ENCODE measurements around the gene MPIG6B. TPM values are rescaled to one million over a fixed set of nuclear protein-coding genes. Genes with fewer than 3 reads are reported as not detected.
A peak's percentile ranks its signal among the peaks of the same experiment; 100 is the strongest.
"Not testable (repeated sequence)": the region's sequence is repeated elsewhere in the genome, so short reads cannot be mapped to it uniquely, and the experiment has no call there.

The MPIG6B gene
- total RNA-seq, 4 donors from 2014 or later: 1.6 to 4.6 (median 4.5) TPM

DNA sequence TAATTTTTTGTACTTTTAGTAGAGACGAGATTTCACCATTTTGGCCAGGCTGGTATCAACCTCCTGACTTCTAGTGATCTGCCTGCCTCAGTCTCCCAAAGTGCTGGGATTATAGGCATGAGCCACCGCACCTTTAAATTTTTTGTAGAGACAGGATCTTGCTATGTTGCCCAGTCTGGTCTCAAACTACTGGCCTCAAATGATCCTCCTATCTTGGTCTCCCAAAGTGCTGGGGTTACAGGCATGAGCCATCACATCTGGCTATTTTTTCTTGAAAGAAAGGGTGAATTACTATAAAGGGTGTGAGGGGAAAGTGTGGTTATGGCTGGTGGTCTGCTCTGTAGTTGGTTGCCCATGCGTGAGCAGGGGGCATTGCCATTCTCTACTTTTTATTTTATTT lies 14.9 kb upstream of the MPIG6B start:
- no peak for DNase-seq (ENCODE audit: low spot score in 2 of 2)
- no peak overlapping the region for H3K4me3 ChIP-seq
- H3K9me3 ChIP-seq: no peaks in the 10 kb centered on the region
- peaks cover 33% of the 10 kb centered on the region for H3K4me1 ChIP-seq
- no peaks in the 10 kb centered on the region for H3K36me3 ChIP-seq
- no peaks in the 10 kb centered on the region for H3K27me3 ChIP-seq
- TF ChIP-seq POLR2A (IDR thresholded peaks at IDR 0.05) (no peak), POLR2AphosphoS5 (IDR thresholded peaks at IDR 0.05) (no peak), EP300 (IDR thresholded peaks at IDR 0.05) (no peak)
- TF ChIP-seq, protein P1, sequence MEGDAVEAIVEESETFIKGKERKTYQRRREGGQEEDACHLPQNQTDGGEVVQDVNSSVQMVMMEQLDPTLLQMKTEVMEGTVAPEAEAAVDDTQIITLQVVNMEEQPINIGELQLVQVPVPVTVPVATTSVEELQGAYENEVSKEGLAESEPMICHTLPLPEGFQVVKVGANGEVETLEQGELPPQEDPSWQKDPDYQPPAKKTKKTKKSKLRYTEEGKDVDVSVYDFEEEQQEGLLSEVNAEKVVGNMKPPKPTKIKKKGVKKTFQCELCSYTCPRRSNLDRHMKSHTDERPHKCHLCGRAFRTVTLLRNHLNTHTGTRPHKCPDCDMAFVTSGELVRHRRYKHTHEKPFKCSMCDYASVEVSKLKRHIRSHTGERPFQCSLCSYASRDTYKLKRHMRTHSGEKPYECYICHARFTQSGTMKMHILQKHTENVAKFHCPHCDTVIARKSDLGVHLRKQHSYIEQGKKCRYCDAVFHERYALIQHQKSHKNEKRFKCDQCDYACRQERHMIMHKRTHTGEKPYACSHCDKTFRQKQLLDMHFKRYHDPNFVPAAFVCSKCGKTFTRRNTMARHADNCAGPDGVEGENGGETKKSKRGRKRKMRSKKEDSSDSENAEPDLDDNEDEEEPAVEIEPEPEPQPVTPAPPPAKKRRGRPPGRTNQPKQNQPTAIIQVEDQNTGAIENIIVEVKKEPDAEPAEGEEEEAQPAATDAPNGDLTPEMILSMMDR (IDR thresholded peaks at IDR 0.05): no peak
- no peak overlapping the region for H3K27ac ChIP-seq
- 97% methylated on average over 3 of the region's 3 CpGs for WGBS

DNA sequence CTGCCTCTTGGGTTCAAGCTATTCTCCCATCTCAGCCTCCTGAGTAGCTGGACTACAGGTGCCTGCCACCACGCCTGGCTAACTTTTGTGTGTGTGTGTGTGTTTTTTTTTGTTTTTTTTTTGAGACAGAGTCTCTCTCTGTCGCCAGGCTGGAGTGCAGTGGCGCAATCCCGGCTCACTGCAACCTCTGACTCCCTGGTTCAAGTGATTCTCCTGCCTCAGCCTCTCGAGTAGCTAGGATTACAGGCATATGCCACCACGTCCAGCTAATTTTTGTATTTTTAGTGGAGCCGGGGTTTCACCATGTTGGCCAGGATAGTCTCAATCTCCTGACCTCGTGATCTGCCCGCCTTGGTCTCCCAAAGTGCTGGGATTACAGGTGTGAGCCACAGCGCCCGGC lies 14.0 kb upstream of the MPIG6B start:
- not testable (repeated sequence) for H3K27me3 ChIP-seq; H3K36me3 ChIP-seq; H3K9me3 ChIP-seq; H3K4me3 ChIP-seq; H3K27ac ChIP-seq; DNase-seq (ENCODE audit: low spot score in 2 of 2)
- WGBS: 93% methylated on average over 11 of the region's 11 CpGs
- peaks cover 37% of the 10 kb centered on the region for H3K4me1 ChIP-seq

DNA sequence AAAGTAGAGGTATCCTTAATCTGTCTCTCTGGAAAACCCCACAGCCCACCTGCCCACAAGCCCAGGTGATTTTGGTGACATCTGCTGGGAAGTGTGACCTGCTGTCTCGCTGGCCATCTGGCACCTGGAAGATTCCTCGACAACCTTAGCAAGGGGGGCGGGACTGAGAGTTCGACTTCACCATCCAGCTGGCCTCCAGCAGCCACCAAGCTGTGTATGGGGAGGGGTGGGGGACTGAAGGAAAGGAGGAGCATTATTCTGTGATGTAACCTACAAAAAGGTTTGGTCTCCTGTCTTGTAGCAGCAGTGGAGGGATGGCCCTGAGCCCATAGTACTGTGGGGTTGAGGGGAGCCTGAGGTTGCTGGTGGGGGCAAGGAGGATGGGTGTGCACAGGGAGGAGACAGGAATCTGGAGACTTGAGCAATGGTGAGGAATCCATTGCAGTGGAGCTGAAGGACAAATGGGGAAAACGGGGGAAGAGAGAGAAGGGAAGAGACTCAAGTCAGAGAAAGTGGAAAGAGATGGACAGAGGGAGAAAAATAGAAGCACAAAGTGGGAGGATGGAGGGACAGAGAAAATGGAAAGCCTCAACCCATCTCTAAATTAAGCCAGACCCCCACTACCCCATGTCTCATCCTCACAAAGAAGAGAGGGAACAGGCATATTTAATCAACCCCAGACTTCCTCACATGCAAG lies 12.5 kb upstream of the MPIG6B start:
- 69% methylated on average over 4 of the region's 5 CpGs for WGBS
- H3K4me1 ChIP-seq: peaks cover 52% of the 10 kb centered on the region
- no peak for DNase-seq (ENCODE audit: low spot score in 2 of 2)

DNA sequence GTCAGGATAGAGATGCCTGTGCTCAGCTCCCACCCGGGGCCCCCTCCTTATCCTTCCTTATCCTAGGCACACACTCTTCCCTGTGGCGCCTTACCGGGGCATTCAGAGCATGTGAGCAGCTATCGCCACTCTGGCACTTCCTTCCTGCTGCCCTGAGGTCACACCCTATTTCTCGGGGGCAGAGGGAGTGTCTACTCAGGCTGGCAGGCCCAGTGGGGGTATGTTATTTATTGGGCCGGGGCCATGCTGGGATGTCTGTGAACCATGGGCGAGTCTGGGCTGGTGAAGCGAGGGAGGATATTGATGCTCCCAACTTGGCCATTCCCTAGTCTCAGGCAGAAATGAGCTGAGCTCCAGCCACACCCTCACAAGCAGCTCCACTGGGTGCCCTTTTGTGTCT lies 11.9 kb upstream of the MPIG6B start:
- Histone ChIP-seq H3K27me3 (no peaks in the 10 kb centered on the region), H3K4me3 (no peak overlapping the region), H3K9me3 (no peaks in the 10 kb centered on the region), H3K27ac (no peak overlapping the region), H3K4me1 (peaks cover 53% of the 10 kb centered on the region), H3K36me3 (no peaks in the 10 kb centered on the region)
- TF ChIP-seq POLR2AphosphoS5 (IDR thresholded peaks at IDR 0.05) (no peak), EP300 (IDR thresholded peaks at IDR 0.05) (no peak), POLR2A (IDR thresholded peaks at IDR 0.05) (no peak)
- TF ChIP-seq, protein P1 (IDR thresholded peaks at IDR 0.05): no peak
- 30% methylated on average over 8 of the region's 8 CpGs for WGBS
- DNase-seq (ENCODE audit: low spot score in 2 of 2): no peak

More for the DNA sequence above, 12.5 kb upstream of the MPIG6B start:
- H3K27me3 ChIP-seq: no peaks in the 10 kb centered on the region
- H3K4me3 ChIP-seq: no peak overlapping the region
- TF ChIP-seq, protein P1 (IDR thresholded peaks at IDR 0.05): no peak
- TF ChIP-seq POLR2A (IDR thresholded peaks at IDR 0.05) (no peak), EP300 (IDR thresholded peaks at IDR 0.05) (no peak), POLR2AphosphoS5 (IDR thresholded peaks at IDR 0.05) (no peak)
- H3K27ac ChIP-seq: no peak overlapping the region
- H3K9me3 ChIP-seq: no peaks in the 10 kb centered on the region
- H3K36me3 ChIP-seq: no peaks in the 10 kb centered on the region

DNA sequence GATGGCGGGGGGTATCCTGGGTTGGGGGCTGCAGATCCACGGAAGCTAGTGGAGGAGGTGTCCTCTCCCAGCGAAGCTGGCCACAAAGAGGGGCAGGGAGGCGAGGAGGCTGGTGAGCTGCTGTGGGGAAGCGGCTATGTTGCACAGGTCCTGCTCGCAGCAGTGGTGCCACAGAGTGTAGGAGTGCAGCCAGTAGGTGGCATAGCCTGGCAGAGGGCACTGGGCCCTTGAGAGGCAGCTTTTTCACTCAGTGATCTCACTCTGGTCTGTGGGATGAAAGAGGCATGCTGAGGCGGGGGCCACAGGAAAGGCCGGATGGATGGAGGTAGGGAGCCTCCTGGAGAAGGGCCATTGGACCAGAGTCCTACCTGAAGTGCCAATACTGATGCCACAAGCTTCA lies 10.9 kb upstream of the MPIG6B start:
- TF ChIP-seq, protein P1 (IDR thresholded peaks at IDR 0.05): peak in 1 of 2 donors; percentile 44
- no peak for TF ChIP-seq POLR2AphosphoS5 (IDR thresholded peaks at IDR 0.05)
- no peaks in the 10 kb centered on the region for H3K36me3 ChIP-seq
- DNase-seq (ENCODE audit: low spot score in 2 of 2): no peak
- H3K4me3 ChIP-seq: no peak overlapping the region
- peak overlapping the region; percentile 9 for H3K27ac ChIP-seq
- H3K27me3 ChIP-seq: no peaks in the 10 kb centered on the region
- H3K4me1 ChIP-seq: peaks cover 59% of the 10 kb centered on the region
- 66% methylated on average over 8 of the region's 8 CpGs for WGBS
- H3K9me3 ChIP-seq: no peaks in the 10 kb centered on the region

DNA sequence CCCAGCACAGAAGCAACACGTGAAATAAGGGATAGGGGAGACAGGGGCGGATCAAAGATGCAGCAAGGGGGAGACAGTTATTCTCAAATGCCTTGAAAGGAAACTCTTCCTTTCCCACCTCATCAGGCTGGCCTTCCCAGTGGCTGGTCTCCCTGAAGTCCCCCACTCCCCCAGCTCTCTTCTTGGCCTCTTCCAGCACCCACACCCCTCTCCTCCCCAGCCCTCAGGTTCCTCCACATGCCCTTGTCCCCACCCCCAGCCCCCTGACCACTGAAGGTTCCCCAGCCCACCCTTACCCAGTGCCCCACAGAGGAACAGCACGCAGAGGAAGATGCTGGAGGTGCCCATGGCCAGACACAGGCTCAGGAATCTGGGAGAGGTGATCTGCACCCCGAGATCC lies 9.7 kb upstream of the MPIG6B start:
- TF ChIP-seq, protein P1 (IDR thresholded peaks at IDR 0.05): no peak
- TF ChIP-seq EP300 (IDR thresholded peaks at IDR 0.05) (no peak), POLR2AphosphoS5 (IDR thresholded peaks at IDR 0.05) (no peak), POLR2A (IDR thresholded peaks at IDR 0.05) (no peak)
- peak overlapping the region; percentile 45 for H3K27ac ChIP-seq
- 51% methylated on average over 4 of the region's 4 CpGs for WGBS
- DNase-seq (ENCODE audit: low spot score in 2 of 2): no peak
- H3K27me3 ChIP-seq: no peaks in the 10 kb centered on the region
- peaks cover 70% of the 10 kb centered on the region for H3K4me1 ChIP-seq
- no peak overlapping the region for H3K4me3 ChIP-seq
- H3K9me3 ChIP-seq: no peaks in the 10 kb centered on the region
- no peaks in the 10 kb centered on the region for H3K36me3 ChIP-seq

Data from suprapubic skin (tissue), 4 donors.